ENCODE data around the gene RBM20. TPM values are rescaled to one million over a fixed set of nuclear protein-coding genes. Genes with fewer than 3 reads are reported as not detected.

Gene RBM20
- total and polyA plus RNA-seq, 7 experiments from 2014 or later = 0.16 to 1.7 (median 0.37) TPM; not detected in 1

DNA sequence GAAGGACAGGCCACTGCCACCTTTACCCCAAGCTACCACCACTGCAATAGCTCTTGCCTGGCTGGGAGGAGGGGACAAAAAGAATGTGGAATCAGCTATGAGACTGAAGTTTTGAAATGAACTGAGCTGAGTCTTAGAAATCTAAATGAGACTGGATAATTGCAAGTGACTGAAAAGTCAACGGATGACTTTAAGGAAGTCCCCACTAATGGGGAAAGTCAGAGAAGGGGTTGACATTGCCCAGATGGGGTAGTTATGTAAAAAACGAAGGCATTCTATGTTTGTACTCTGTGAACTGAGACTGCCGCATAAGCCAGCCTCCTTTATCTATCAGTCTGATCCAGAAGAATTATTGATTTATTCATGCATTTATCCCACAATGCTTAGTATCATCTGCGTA lies 67.2 kb downstream of the RBM20 start:
- POLR2A ChIA-PET = no interaction called here
- Histone ChIP-seq H3K4me1 (ENCODE audit: control insufficient read depth in 2 of 2, insufficient read depth in 2 of 2, low read length in 2 of 2) (no peaks in the 10 kb centered on the region), H3K27me3 (ENCODE audit: control insufficient read depth in 2 of 2, insufficient read depth in 2 of 2, low read length in 2 of 2) (no peaks in the 10 kb centered on the region), H3K36me3 (ENCODE audit: control insufficient read depth in 2 of 3, insufficient read depth in 3 of 3, low read length in 3 of 3) (no peaks in the 10 kb centered on the region), H3K4me3 (ENCODE audit: low read length) (no peak overlapping the region), H3K27ac (ENCODE audit: low read depth, low read length) (no peak overlapping the region), H3K9me3 (ENCODE audit: control insufficient read depth in 2 of 3, low read length in 3 of 3) (no peaks in the 10 kb centered on the region)
- Mint-ChIP-seq H3K4me3 (no peak overlapping the region), H3K27ac (no peak overlapping the region), H3K27me3 (peaks cover 0 to 20% (median 0%) of the 10 kb centered on the region in 5 donors), H3K4me1 (no peaks in the 10 kb centered on the region), H3K36me3 (no peaks in the 10 kb centered on the region), H3K9me3 (peaks cover 0 to 4% (median 0%) of the 10 kb centered on the region in 11 donors)
- DNase-seq (no peak), ATAC-seq (no peak)
- CTCF ChIA-PET = no interaction called here
- intact Hi-C loops (cut with micrococcal nuclease) = no loop called here

DNA sequence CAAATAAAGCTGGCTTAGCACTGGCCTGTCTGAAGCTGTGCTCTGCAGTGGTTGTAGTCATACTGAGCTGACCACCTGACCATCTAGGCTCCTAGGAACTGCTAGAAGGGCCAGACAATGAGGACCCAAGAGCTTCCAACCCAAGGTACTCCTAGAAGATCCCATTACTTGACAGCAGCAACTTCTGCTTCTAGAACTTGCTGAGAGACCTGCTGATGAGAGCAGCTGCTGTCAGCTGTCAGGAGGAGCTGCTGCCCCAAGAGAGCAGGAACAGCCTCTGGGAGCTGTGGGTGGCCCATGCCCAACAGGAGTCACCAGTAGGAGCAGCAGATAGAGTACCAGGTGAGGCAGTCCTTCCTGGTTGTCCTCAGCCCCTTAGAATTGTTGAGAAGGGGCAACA lies 70.2 kb downstream of the RBM20 start:
- no peak for DNase-seq
- intact Hi-C loops (cut with micrococcal nuclease) = no loop called here
- CTCF ChIA-PET = no interaction called here

DNA sequence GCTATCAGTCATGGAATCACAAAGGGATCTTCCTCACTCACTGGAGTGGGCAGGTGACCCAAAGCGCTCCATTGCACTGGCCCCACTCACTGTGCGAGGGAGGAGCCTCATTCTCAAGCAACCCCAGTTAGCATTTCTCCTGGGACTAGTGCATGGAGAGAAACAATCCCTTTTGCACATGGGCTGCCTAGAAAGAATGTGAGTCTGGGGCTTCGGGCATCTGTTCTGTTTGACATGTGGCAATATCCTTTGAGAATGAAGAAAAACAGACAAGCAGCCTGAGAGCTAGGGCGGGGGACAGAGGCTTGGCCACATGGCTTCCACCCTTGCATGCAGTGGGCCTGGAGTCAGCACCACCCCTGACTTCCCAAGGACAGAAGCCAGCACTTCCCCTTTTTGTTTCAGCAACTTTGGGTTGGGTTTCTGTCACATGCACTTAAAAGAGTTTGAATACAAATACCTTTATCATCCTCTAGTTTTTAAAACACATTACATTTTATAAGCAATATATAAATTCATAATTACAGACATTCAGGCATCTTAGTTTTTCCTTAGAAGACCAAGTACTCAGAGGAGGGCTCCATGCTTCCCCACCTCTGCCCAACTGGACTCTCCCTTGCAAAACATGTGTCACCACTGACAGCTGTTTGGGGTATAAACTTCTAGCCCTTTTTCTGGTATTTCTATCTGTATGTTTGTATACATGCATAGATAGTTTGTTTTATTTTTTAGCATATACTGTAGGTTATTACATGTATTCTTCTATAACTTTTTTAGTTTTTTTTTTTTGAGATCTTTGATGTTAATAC lies 73.8 kb downstream of the RBM20 start:
- no peaks in the 10 kb centered on the region for H3K36me3 ChIP-seq (ENCODE audit: control insufficient read depth in 2 of 3, insufficient read depth in 3 of 3, low read length in 3 of 3)
- no peaks in the 10 kb centered on the region for H3K36me3 Mint-ChIP-seq
- no peaks in the 10 kb centered on the region for H3K27me3 ChIP-seq (ENCODE audit: control insufficient read depth in 2 of 2, insufficient read depth in 2 of 2, low read length in 2 of 2)
- CTCF ChIA-PET = no interaction called here
- H3K4me3 Mint-ChIP-seq = no peak overlapping the region
- peaks cover 0 to 17% (median 14%) of the 10 kb centered on the region in 7 donors for H3K4me1 Mint-ChIP-seq
- DNase-seq = no peak
- ATAC-seq = peak; percentile 66
- H3K9me3 ChIP-seq (ENCODE audit: control insufficient read depth in 2 of 3, low read length in 3 of 3) = no peaks in the 10 kb centered on the region
- intact Hi-C loops (cut with micrococcal nuclease) = no loop called here
- POLR2A ChIA-PET = no interaction called here
- no peak overlapping the region for H3K4me3 ChIP-seq (ENCODE audit: low read length)
- no peak overlapping the region for H3K27ac ChIP-seq (ENCODE audit: low read depth, low read length)
- no peaks in the 10 kb centered on the region for H3K4me1 ChIP-seq (ENCODE audit: control insufficient read depth in 2 of 2, insufficient read depth in 2 of 2, low read length in 2 of 2)
- peaks cover 0 to 6% (median 0%) of the 10 kb centered on the region in 5 donors for H3K27me3 Mint-ChIP-seq
- no peaks in the 10 kb centered on the region for H3K9me3 Mint-ChIP-seq
- no peak overlapping the region for H3K27ac Mint-ChIP-seq

More for the DNA sequence above, 70.2 kb downstream of the RBM20 start:
- Mint-ChIP-seq H3K4me1 (peaks cover 0 to 4% (median 0%) of the 10 kb centered on the region in 7 donors), H3K36me3 (no peaks in the 10 kb centered on the region), H3K27me3 (peaks cover 0 to 9% (median 0%) of the 10 kb centered on the region in 5 donors), H3K27ac (no peak overlapping the region), H3K9me3 (no peaks in the 10 kb centered on the region), H3K4me3 (no peak overlapping the region)
- Histone ChIP-seq H3K4me1 (ENCODE audit: control insufficient read depth in 2 of 2, insufficient read depth in 2 of 2, low read length in 2 of 2) (no peaks in the 10 kb centered on the region), H3K27ac (ENCODE audit: low read depth, low read length) (no peak overlapping the region), H3K9me3 (ENCODE audit: control insufficient read depth in 2 of 3, low read length in 3 of 3) (no peaks in the 10 kb centered on the region), H3K27me3 (ENCODE audit: control insufficient read depth in 2 of 2, insufficient read depth in 2 of 2, low read length in 2 of 2) (no peaks in the 10 kb centered on the region), H3K4me3 (ENCODE audit: low read length) (no peak overlapping the region), H3K36me3 (ENCODE audit: control insufficient read depth in 2 of 3, insufficient read depth in 3 of 3, low read length in 3 of 3) (no peaks in the 10 kb centered on the region)
- POLR2A ChIA-PET = no interaction called here
- ATAC-seq = no peak

- no peak overlapping the region for H3K27ac Mint-ChIP-seq
Measured at GRCh38 chr10:110721406-110722038, 77.4 kb downstream of the RBM20 start.

GRCh38 chr10:110723224-110723891 lies 79.2 kb downstream of the RBM20 start:
- POLR2A ChIA-PET = interaction anchor here (1.0 kb wide), 1 partner anchor 20 kb away, joined by 3 read pairs; no protein-coding TSS in a partner anchor

More at GRCh38 chr10:110721406-110722038, 77.4 kb downstream of the RBM20 start:
- Histone ChIP-seq H3K27ac (ENCODE audit: low read depth, low read length) (no peak overlapping the region), H3K4me1 (ENCODE audit: control insufficient read depth in 2 of 2, insufficient read depth in 2 of 2, low read length in 2 of 2) (peaks cover 14 to 34% of the 10 kb centered on the region in 2 donors), H3K4me3 (ENCODE audit: low read length) (no peak overlapping the region), H3K9me3 (ENCODE audit: control insufficient read depth in 2 of 3, low read length in 3 of 3) (no peaks in the 10 kb centered on the region), H3K36me3 (ENCODE audit: control insufficient read depth in 2 of 3, insufficient read depth in 3 of 3, low read length in 3 of 3) (no peaks in the 10 kb centered on the region), H3K27me3 (ENCODE audit: control insufficient read depth in 2 of 2, insufficient read depth in 2 of 2, low read length in 2 of 2) (no peaks in the 10 kb centered on the region)
- H3K9me3 Mint-ChIP-seq = no peaks in the 10 kb centered on the region
- no peak for ATAC-seq
- H3K4me1 Mint-ChIP-seq = peaks cover 25 to 52% (median 47%) of the 10 kb centered on the region in 7 donors
- POLR2A ChIA-PET = no interaction called here
- peaks cover 0 to 2% (median 0%) of the 10 kb centered on the region in 5 donors for H3K27me3 Mint-ChIP-seq
- no peaks in the 10 kb centered on the region for H3K36me3 Mint-ChIP-seq
- H3K4me3 Mint-ChIP-seq = peak overlapping the region in 2 of 10 donors; percentile 1 to 8
- CTCF ChIA-PET = no interaction called here
- DNase-seq = no peak
- intact Hi-C loops (cut with micrococcal nuclease) = no loop called here

GRCh38 chr10:110724116-110724921 lies 80.2 kb downstream of the RBM20 start:
- no peaks in the 10 kb centered on the region for H3K36me3 Mint-ChIP-seq
- H3K27me3 Mint-ChIP-seq = peaks cover 0 to 2% (median 0%) of the 10 kb centered on the region in 5 donors
- CTCF ChIA-PET = no interaction called here
- peaks cover 25 to 56% (median 44%) of the 10 kb centered on the region in 7 donors for H3K4me1 Mint-ChIP-seq
- intact Hi-C loops (cut with micrococcal nuclease) = loop anchor here in 1 of 2 donors (1.0 kb wide), 1 partner anchor 52 kb away; no protein-coding TSS in a partner anchor
- Histone ChIP-seq H3K9me3 (ENCODE audit: control insufficient read depth in 2 of 3, low read length in 3 of 3) (no peaks in the 10 kb centered on the region), H3K4me1 (ENCODE audit: control insufficient read depth in 2 of 2, insufficient read depth in 2 of 2, low read length in 2 of 2) (peaks cover 14 to 34% of the 10 kb centered on the region in 2 donors), H3K27me3 (ENCODE audit: control insufficient read depth in 2 of 2, insufficient read depth in 2 of 2, low read length in 2 of 2) (no peaks in the 10 kb centered on the region), H3K4me3 (ENCODE audit: low read length) (peak overlapping the region; percentile 14), H3K36me3 (ENCODE audit: control insufficient read depth in 2 of 3, insufficient read depth in 3 of 3, low read length in 3 of 3) (no peaks in the 10 kb centered on the region), H3K27ac (ENCODE audit: low read depth, low read length) (peak overlapping the region; percentile 61)
- peak; percentile 53 for ATAC-seq
- H3K9me3 Mint-ChIP-seq = peaks cover 0 to 2% (median 0%) of the 10 kb centered on the region in 11 donors
- peak in 5 of 9 donors; percentile 32 to 42 (median 38) for DNase-seq
- H3K4me3 Mint-ChIP-seq = peak overlapping the region; percentile 34 to 81 (median 69)
- H3K27ac Mint-ChIP-seq = peak overlapping the region in 8 of 9 donors; percentile 69 to 96 (median 88)
- POLR2A ChIA-PET = interaction anchor here (0.7 kb wide), 1 partner anchor 20 kb away, joined by 4 read pairs; no protein-coding TSS in a partner anchor

More at GRCh38 chr10:110723224-110723891, 79.2 kb downstream of the RBM20 start:
- no peak for DNase-seq
- Histone ChIP-seq H3K27me3 (ENCODE audit: control insufficient read depth in 2 of 2, insufficient read depth in 2 of 2, low read length in 2 of 2) (no peaks in the 10 kb centered on the region), H3K27ac (ENCODE audit: low read depth, low read length) (no peak overlapping the region), H3K4me3 (ENCODE audit: low read length) (no peak overlapping the region), H3K9me3 (ENCODE audit: control insufficient read depth in 2 of 3, low read length in 3 of 3) (no peaks in the 10 kb centered on the region), H3K36me3 (ENCODE audit: control insufficient read depth in 2 of 3, insufficient read depth in 3 of 3, low read length in 3 of 3) (no peaks in the 10 kb centered on the region), H3K4me1 (ENCODE audit: control insufficient read depth in 2 of 2, insufficient read depth in 2 of 2, low read length in 2 of 2) (peaks cover 14 to 34% of the 10 kb centered on the region in 2 donors)
- H3K27ac Mint-ChIP-seq = peak overlapping the region in 8 of 9 donors; percentile 24 to 96 (median 84)
- CTCF ChIA-PET = no interaction called here
- ATAC-seq = no peak
- no peaks in the 10 kb centered on the region for H3K36me3 Mint-ChIP-seq
- peaks cover 25 to 56% (median 44%) of the 10 kb centered on the region in 7 donors for H3K4me1 Mint-ChIP-seq
- peak overlapping the region in 9 of 10 donors; percentile 39 to 81 (median 77) for H3K4me3 Mint-ChIP-seq
- no peaks in the 10 kb centered on the region for H3K9me3 Mint-ChIP-seq
- H3K27me3 Mint-ChIP-seq = peaks cover 0 to 2% (median 0%) of the 10 kb centered on the region in 5 donors
- intact Hi-C loops (cut with micrococcal nuclease) = no loop called here
